Endothelial cell of umbilical vein (primary cell): ENCODE measurements around the gene ASTN1. TPM values are rescaled to one million over a fixed set of nuclear protein-coding genes. Genes with fewer than 3 reads are reported as not detected.

Source experiments
- BruUV-seq: library from RNA; stranded (reverse); fragments of 400-500 nt; replicated peaks from 2 replicates; lab custom pipeline; 2021; lab: Mats Ljungman, UMichigan
- CTCF ChIA-PET: fragments of 300-600, 350-600 bp; sonication (Branson Sonifier 250); formaldehyde crosslinking; loops from one replicate; lab custom pipeline; 2021; ENCODE audit warnings: antibody characterized with exemption, inconsistent platforms; lab: Charles Lee
- POLR2A ChIA-PET: fragments of 300-600, 350-600 bp; sonication (Branson Sonifier 250); formaldehyde crosslinking; loops from one replicate; lab custom pipeline; 2021; ENCODE audit warnings: antibody characterized with exemption, inconsistent platforms; lab: Charles Lee
- DNase-seq: peaks from one replicate; pipeline ENCODE4 v3.0.0-alpha.2; 2011; ENCODE audit warnings: low read depth, low spot score
- FAIRE-seq: peaks from 2 replicates; lab custom pipeline; 2011; peaks lifted over from hg19 to GRCh38; lab: Jason Lieb, UNC
- H2AFZ ChIP-seq: 2 replicates; pipeline ENCODE4 v1.6.0; 2012; ENCODE audit warnings: low read depth, low read length, control low read depth, inconsistent platforms
- H3K27ac ChIP-seq: 2 replicates; pipeline ENCODE4 v1.5.1; 2011; ENCODE audit warnings: low read depth, mild to moderate bottlenecking, control low read depth, low read length, moderate library complexity; ENCODE audit not compliant: insufficient read depth
- H3K27me3 ChIP-seq, 2 experiments: 2 replicates each; pipeline versions ENCODE4 v1.6.0 to v1.6.1; 2011; ENCODE audit warnings: low read length in 2 of 2, mixed read lengths in 1 of 2; ENCODE audit not compliant: control insufficient read depth in 2 of 2, insufficient read depth in 2 of 2
- H3K36me3 ChIP-seq, 2 experiments: 2 replicates in 1 of 2; 3 replicates in 1 of 2; pipeline ENCODE4 v1.5.1; 2011; ENCODE audit warnings: low read length in 2 of 2, mild to moderate bottlenecking in 1 of 2, moderate library complexity in 1 of 2; ENCODE audit not compliant: control insufficient read depth in 2 of 2, insufficient read depth in 2 of 2; ENCODE audit errors: extremely low read depth in 1 of 2
- H3K4me1 ChIP-seq: 3 replicates; pipeline ENCODE4 v1.5.1; 2011; ENCODE audit warnings: mild to moderate bottlenecking, low read length; ENCODE audit not compliant: control insufficient read depth, insufficient read depth; ENCODE audit errors: extremely low read depth
- H3K4me2 ChIP-seq: 2 replicates; pipeline ENCODE4 v1.6.1; 2011; ENCODE audit warnings: low read length, control low read depth, mixed read lengths; ENCODE audit not compliant: insufficient read depth
- H3K4me3 ChIP-seq, 3 experiments: fragments of 200-600 bp in 1 of 3; sonication (generic), shearing (Covaris generic) in 1 of 3; replicated peaks in 1 of 3; 2 replicates each; pipeline ENCODE4 v1.5.1; 2011 to 2016; ENCODE audit warnings: control low read depth in 3 of 3, low read length in 3 of 3, mild to moderate bottlenecking in 2 of 3, inconsistent platforms in 1 of 3, low read depth in 1 of 3, moderate library complexity in 1 of 3; ENCODE audit not compliant: insufficient read depth in 1 of 3
- H3K79me2 ChIP-seq: 2 replicates; pipeline ENCODE4 v1.6.0; 2012; ENCODE audit warnings: low read length, inconsistent platforms; ENCODE audit not compliant: control insufficient read depth, insufficient read depth
- H3K9ac ChIP-seq: replicated peaks from 2 replicates; pipeline ENCODE3; 2011; ENCODE audit warnings: low read length, control low read depth; ENCODE audit not compliant: insufficient read depth; ENCODE audit errors: extremely low read depth
- H3K9me1 ChIP-seq: replicated peaks from 3 replicates; pipeline ENCODE4 v1.6.0; 2011; ENCODE audit warnings: mild to moderate bottlenecking, low read length; ENCODE audit not compliant: control insufficient read depth, insufficient read depth; ENCODE audit errors: extremely low read depth
- H3K9me3 ChIP-seq: replicated peaks from 2 replicates; pipeline ENCODE4 v1.5.1; 2012; ENCODE audit warnings: low read length, inconsistent platforms; ENCODE audit not compliant: control insufficient read depth, insufficient read depth
- H4K20me1 ChIP-seq: replicated peaks from 2 replicates; pipeline ENCODE3; 2011; ENCODE audit warnings: mild to moderate bottlenecking, low read length; ENCODE audit not compliant: control insufficient read depth, insufficient read depth; ENCODE audit errors: extremely low read depth
- EZH2 ChIP-seq: IDR thresholded peaks from 2 replicates; pipeline ENCODE4 v1.6.1; 2012; ENCODE audit warnings: borderline replicate concordance, low read depth, mild to moderate bottlenecking, moderate library complexity, low read length, inconsistent platforms; ENCODE audit not compliant: severe bottlenecking
- FOS ChIP-seq: IDR thresholded peaks from 2 replicates; pipeline ENCODE4 v1.6.1; 2011; ENCODE audit warnings: mild to moderate bottlenecking, low read length, moderate library complexity, borderline replicate concordance; ENCODE audit not compliant: insufficient read depth
- GATA2 ChIP-seq: IDR thresholded peaks from 2 replicates; pipeline ENCODE4 v1.7.0; 2011; ENCODE audit warnings: low read depth, mild to moderate bottlenecking, moderate library complexity, mixed read lengths, low read length; ENCODE audit not compliant: insufficient read length, insufficient read depth
- JUN ChIP-seq: IDR thresholded peaks from 2 replicates; pipeline ENCODE4 v1.6.1; 2011; ENCODE audit warnings: borderline replicate concordance, low read depth; ENCODE audit not compliant: insufficient read length, insufficient read depth
- MYC ChIP-seq: IDR thresholded peaks from one replicate; pipeline ENCODE4 v1.6.1; 2011; ENCODE audit warnings: mild to moderate bottlenecking, low read depth, low read length
- POLR2A ChIP-seq: IDR thresholded peaks from 2 replicates; pipeline ENCODE4 v1.6.1; 2012; ENCODE audit warnings: low read depth, mild to moderate bottlenecking, control low read depth, low read length
- POLR2AphosphoS5 ChIP-seq: IDR thresholded peaks from 2 replicates; pipeline ENCODE4 v1.6.1; 2012; ENCODE audit warnings: low read depth, mild to moderate bottlenecking, control low read depth, low read length, moderate library complexity; ENCODE audit not compliant: insufficient read depth
- dilution Hi-C: fragments of 300-500 bp; cut with MboI; formaldehyde crosslinking; loops from one replicate; pipeline ENCODE4 v1.15.0; 2019; ENCODE audit warnings: low sequenced_read_pairs; ENCODE audit not compliant: extremely low pct_ligation_motif_present
- intact Hi-C: fragments of 100-400 bp; cut with micrococcal nuclease; formaldehyde crosslinking; loops from one replicate; pipeline ENCODE4 v1.10.0; 2022
- polyA plus RNA-seq, 4 experiments: library from polyadenylated mRNA; depleted of rRNA in 3 of 4; stranded (reverse) in 3 of 4; unstranded in 1 of 4; fragments of >200 nt; gene quantifications; 2 replicates each; pipeline versions ENCODE4 v1.2.1 to v1.2.3, GENCODE V29; 2011 to 2012; ENCODE audit warnings: missing spikeins in 1 of 4
- total RNA-seq: library from RNA; stranded (reverse); gene quantifications from 2 replicates; pipeline ENCODE4 v1.2.3, GENCODE V29; 2021
- TF ChIP-seq, protein P1 (sequence below): IDR thresholded peaks from 2 replicates; pipeline ENCODE4 v1.6.1; 2011; ENCODE audit not compliant: insufficient read depth, insufficient read length
- TF ChIP-seq, protein P2 (sequence below), 2 donors: IDR thresholded peaks; 1 replicate in 1 of 2; 2 replicates in 1 of 2; pipeline ENCODE4 v1.5.1; 2011; ENCODE audit warnings: low read length in 2 of 2, mild to moderate bottlenecking in 2 of 2, moderate library complexity in 2 of 2, control low read depth in 1 of 2, inconsistent platforms in 1 of 2, low read depth in 1 of 2; ENCODE audit not compliant: insufficient read depth in 1 of 2; ENCODE audit errors: extremely low read depth in 1 of 2

Gene ASTN1
- total and polyA plus RNA-seq, 2 donors (not counting 3 experiments of a cell fraction or from before 2014, with no cell fraction given) = 0.04 TPM; not detected in 1

DNA sequence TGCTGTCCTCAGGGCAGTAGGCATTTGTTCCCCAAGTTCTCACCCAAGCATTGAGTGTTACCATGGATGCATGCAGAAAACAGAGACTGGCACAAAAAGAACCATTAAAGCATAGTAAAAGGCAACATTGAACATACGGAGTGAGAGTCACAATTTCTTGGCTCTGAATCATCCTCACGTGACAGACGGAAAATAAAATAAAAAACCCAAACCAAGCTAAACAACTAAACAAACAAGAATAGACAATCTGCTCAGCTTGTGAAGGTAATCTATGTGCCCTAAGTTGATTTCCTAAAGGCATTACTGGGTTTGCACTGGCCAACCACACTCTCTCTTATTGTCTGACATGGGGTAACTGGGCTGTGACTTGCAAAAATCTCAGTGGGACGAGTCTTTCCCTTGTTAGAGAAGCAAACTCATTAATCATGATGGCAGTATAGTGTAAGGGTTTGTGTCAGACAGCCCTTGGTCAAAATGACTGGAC lies 306.0 kb downstream of the ASTN1 start:
- H3K4me2 ChIP-seq = no peak overlapping the region
- ChIA-PET CTCF (no interaction called here), POLR2A (no interaction called here)
- TF ChIP-seq MYC (no peak), FOS (no peak), EZH2 (no peak), GATA2 (no peak), POLR2AphosphoS5 (no peak), JUN (no peak), POLR2A (no peak)
- TF ChIP-seq, protein P1, sequence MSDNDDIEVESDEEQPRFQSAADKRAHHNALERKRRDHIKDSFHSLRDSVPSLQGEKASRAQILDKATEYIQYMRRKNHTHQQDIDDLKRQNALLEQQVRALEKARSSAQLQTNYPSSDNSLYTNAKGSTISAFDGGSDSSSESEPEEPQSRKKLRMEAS = no peak
- TF ChIP-seq, protein P2, sequence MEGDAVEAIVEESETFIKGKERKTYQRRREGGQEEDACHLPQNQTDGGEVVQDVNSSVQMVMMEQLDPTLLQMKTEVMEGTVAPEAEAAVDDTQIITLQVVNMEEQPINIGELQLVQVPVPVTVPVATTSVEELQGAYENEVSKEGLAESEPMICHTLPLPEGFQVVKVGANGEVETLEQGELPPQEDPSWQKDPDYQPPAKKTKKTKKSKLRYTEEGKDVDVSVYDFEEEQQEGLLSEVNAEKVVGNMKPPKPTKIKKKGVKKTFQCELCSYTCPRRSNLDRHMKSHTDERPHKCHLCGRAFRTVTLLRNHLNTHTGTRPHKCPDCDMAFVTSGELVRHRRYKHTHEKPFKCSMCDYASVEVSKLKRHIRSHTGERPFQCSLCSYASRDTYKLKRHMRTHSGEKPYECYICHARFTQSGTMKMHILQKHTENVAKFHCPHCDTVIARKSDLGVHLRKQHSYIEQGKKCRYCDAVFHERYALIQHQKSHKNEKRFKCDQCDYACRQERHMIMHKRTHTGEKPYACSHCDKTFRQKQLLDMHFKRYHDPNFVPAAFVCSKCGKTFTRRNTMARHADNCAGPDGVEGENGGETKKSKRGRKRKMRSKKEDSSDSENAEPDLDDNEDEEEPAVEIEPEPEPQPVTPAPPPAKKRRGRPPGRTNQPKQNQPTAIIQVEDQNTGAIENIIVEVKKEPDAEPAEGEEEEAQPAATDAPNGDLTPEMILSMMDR (IDR thresholded peaks at IDR 0.05; ENCODE audit: extremely low read depth in 1 of 2, insufficient read depth in 1 of 2, low read depth in 1 of 2, low read length in 2 of 2) = no peak
- intact Hi-C loops (no loop called here), dilution Hi-C loops (no loop called here)
- no peaks in the 10 kb centered on the region for H3K4me1 ChIP-seq
- peaks cover 2% of the 10 kb centered on the region for H3K9me3 ChIP-seq
- H3K36me3 ChIP-seq = no peaks in the 10 kb centered on the region
- H3K27ac ChIP-seq = no peak overlapping the region
- FAIRE-seq = no peak
- H3K27me3 ChIP-seq = no peaks in the 10 kb centered on the region
- H3K9me1 ChIP-seq = no peaks in the 10 kb centered on the region
- no TSS peak for BruUV-seq
- no peak overlapping the region for H3K4me3 ChIP-seq
- no peak for DNase-seq
- H3K79me2 ChIP-seq = no peaks in the 10 kb centered on the region
- H4K20me1 ChIP-seq = no peaks in the 10 kb centered on the region
- H3K9ac ChIP-seq = no peak overlapping the region
- H2AFZ ChIP-seq = no peak overlapping the region
